A673 (cell line): ENCODE measurements around the gene HOXA6.

ENCODE experiments used
- EZH2 ChIP-seq: fragments of 200-600 bp; sonication (generic); IDR thresholded peaks from 2 replicates; pipeline ENCODE4 v1.6.1; 2017; ENCODE audit warnings: borderline replicate concordance, low read depth, mild to moderate bottlenecking, mixed read lengths, antibody characterized with exemption, low read length; ENCODE audit not compliant: poor library complexity, severe bottlenecking
- TF ChIP-seq, protein P1 (sequence below): fragments of 300-800, 200-600 bp; sonication (generic); conservative IDR thresholded peaks from 2 replicates; pipeline ENCODE4 v1.5.1; 2017; ENCODE audit warnings: low read depth, mild to moderate bottlenecking, antibody characterized with exemption, low read length, moderate library complexity, mixed read lengths

GRCh38 chr7:27186668-27187474 is 39.3 kb upstream of the HOXA6 start:
- TF ChIP-seq, protein P1, sequence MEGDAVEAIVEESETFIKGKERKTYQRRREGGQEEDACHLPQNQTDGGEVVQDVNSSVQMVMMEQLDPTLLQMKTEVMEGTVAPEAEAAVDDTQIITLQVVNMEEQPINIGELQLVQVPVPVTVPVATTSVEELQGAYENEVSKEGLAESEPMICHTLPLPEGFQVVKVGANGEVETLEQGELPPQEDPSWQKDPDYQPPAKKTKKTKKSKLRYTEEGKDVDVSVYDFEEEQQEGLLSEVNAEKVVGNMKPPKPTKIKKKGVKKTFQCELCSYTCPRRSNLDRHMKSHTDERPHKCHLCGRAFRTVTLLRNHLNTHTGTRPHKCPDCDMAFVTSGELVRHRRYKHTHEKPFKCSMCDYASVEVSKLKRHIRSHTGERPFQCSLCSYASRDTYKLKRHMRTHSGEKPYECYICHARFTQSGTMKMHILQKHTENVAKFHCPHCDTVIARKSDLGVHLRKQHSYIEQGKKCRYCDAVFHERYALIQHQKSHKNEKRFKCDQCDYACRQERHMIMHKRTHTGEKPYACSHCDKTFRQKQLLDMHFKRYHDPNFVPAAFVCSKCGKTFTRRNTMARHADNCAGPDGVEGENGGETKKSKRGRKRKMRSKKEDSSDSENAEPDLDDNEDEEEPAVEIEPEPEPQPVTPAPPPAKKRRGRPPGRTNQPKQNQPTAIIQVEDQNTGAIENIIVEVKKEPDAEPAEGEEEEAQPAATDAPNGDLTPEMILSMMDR: no peak
- TF ChIP-seq EZH2: peak; percentile 29
